Gastrocnemius medialis (tissue), 4 donors: ENCODE measurements around the gene MIXL1.

Source experiments
- CTCF ChIP-seq, 5 experiments: fragments of 450-650 bp in 3 of 5; fragments of 200-600 bp in 2 of 5; sonication (generic) in 2 of 5; IDR thresholded peaks in 4 of 5; conservative IDR thresholded peaks in 1 of 5; 1 replicate in 4 of 5; 2 replicates in 1 of 5; pipeline ENCODE4 v1.5.1; 2016 to 2019; ENCODE audit warnings: antibody characterized with exemption in 5 of 5, mild to moderate bottlenecking in 3 of 5, moderate library complexity in 3 of 5
- POLR2A ChIP-seq, 2 donors: fragments of 450-650 bp; IDR thresholded peaks; one replicate each; pipeline ENCODE4 v1.6.1; 2017; ENCODE audit warnings: antibody characterized with exemption in 2 of 2, mild to moderate bottlenecking in 2 of 2, moderate library complexity in 2 of 2

GRCh38 chr1:226199971-226200370 lies 23.5 kb upstream of the MIXL1 start:
- TF ChIP-seq CTCF (IDR thresholded peaks at IDR 0.05 in 4 of 5, conservative IDR thresholded peaks at IDR 0.05 in 1 of 5) (no peak), POLR2A (IDR thresholded peaks at IDR 0.05) (no peak)
